NCI-H2029 treated with DMSO at 0.1 percent for 48 hours (cell line): ENCODE measurements around the gene NAALADL2.
A peak's percentile ranks its signal among the peaks of the same experiment; 100 is the strongest.
"Not testable (repeated sequence)": the region's sequence is repeated elsewhere in the genome, so short reads cannot be mapped to it uniquely, and the experiment has no call there.

Experiments used
- DNase-seq: peaks from one replicate; lab custom pipeline; 2025; lab: John Stamatoyannopoulos, UW

Gene NAALADL2

DNA sequence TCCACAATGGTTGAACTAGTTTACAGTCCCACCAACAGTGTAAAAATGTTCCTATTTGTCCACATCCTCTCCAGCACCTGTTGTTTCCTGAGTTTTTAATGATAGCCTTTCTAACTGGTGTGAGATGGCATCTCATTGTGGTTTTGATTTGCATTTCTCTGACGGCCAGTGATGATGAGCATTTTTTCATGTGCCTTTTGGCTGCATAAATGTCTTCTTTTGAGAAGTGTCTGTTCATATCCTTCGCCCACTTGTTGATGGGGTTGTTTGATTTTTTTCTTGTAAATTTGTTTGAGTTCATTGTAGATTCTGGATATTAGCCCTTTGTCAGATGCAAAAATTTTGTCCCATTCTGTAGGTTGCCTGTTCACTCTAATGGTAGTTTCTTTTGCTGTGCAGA is 564.7 kb downstream of the NAALADL2 start:
- DNase-seq = not testable (repeated sequence)

DNA sequence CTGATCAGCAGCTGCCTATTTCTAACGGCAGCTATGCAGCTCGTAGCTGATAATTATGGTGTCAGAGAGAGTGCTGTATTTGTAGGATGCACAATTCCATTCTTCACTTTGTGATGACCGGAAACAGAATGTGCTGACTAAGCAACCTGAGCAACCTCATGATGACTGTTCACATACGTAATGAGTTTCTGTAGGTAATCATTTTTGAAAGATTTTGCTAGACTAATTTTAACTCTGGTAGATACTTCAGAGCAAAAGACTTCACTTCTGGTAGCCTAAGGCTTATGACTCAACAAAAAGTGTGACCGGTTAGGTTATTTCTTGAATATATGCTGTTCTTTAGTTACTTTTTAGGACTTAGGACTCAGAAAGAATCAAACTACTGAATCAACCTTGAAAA is 567.7 kb downstream of the NAALADL2 start:
- DNase-seq = no peak

DNA sequence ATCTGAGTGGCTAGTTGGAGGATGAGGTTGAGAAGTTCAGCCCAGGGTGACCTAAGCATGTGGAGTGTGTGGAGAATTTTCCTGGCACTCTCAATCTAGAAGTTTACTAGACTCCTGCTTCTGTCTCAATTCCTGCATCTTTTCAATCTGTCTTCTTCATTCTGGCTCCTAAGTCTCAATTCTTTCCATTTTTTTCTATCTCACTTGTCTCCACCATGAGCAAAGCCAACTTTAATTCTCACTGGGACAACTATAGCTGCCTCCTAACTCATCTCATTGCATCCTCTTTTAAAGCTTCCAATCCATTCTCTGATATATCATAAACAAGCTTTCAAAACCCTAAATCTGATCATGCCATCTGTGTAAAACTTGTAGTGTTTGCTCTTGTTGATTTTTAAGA is 569.3 kb downstream of the NAALADL2 start:
- DNase-seq = no peak

DNA sequence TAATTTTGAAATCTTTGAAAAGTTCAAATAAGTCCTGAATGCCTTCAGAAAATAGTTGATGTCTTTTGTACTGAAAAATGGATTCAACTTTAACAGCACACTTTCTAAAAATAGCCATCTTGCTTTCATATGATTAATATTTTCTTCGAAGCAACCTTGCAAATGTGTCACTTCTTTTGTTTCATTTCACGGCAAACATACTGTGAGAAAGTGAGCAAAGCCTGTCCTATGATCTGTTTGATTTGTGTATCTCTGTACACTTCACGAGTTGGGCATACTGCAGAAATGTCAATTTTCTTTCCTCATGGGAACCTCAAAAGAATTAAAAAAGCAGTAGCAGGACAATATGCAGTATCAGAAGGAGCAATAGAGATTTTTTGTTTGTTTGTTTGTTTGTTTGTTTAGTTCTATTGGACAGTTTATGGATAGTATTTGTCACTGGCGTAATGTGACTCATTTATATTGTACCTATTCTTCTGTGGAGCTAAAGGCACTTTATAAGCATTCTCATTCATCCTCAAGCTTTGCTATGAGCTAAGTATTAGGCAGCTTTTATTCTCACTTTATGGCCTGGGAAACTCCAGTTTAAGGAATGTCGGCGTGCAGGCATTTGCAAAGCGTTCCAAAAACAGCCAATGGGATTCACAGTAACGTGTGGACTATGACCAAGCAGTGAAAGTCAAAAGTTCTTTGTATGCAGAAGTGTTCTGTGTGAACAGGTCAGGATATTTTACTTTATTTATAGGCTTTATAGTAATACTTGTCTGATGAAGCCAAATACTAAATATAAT is 572.0 kb downstream of the NAALADL2 start:
- DNase-seq = no peak

DNA sequence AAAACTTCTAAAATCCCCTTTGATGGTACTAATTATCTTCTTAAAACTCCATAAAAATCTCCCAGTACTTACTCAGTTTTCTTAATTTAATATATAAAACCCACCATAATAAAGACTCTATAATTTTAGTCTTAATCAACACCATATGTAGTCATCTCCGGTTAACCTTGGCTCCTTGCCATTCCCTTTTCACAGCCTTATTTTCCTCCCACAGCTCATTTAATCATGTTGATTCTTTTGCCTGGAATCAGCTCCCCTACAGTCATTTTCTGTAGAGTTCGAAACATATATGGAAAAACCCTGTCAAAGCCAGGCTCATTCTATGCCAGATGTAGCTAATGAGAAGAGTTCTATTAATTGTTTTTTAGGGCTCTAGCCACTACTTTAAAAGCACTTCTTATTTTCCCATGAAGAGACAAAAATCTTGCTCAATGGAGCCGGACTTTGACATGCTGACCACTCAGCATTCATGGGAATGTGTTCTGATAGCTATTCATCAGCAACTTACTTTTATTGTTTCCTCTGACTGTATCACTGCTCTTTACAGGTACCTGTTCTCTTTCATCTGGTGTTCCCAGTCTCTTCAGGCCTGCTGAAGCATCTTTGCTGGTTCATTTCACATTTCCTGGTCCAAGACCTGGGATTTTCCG is 573.4 kb downstream of the NAALADL2 start:
- peak; percentile 29 for DNase-seq

DNA sequence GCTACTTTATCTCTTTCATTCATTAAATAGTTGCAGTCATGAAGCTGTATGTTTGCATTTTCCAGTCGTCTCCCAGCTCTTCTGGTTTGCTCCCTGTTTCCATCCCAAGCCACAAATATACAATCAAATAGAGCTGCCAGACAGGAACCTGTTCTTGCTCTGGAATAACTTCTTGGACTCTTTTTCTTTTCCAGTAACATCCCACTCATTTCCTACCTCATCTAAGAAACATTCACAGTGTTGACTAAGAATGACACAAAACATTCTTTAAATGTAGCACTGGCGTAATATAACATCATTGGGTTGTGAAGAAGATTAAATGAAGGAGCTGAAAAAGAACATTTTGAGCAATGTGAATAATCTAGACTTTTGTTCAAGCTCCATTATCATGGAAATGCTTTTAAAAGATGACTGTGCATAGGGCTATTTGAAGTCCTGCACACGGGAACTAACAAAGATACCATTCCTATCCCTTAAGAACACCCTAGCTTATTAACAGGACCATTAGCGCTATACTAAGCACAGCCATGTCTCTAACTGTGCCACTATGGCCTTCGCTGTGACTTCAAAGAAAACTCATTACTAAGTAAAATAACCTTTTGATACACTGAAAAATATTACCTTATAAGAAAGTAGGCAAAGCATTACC is 574.0 kb downstream of the NAALADL2 start:
- no peak for DNase-seq

DNA sequence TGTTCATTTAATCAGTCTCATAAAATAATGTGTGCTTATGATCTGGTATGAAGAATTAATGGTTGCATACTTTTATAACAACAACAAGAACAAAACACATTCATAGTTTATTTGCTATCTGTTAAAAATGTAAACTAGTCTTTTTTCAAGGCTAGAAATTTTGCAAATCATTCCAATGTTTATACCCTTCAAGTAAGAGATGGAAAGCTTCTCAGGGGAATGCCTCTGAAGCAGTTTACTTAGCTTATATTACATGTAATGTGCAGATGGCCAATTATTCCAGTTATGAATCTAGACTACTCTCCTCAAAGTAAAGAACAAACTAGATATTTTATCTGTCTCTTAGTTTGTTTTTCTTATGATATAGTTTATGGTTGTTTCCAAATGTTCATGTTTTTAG is 575.4 kb downstream of the NAALADL2 start:
- DNase-seq = no peak

DNA sequence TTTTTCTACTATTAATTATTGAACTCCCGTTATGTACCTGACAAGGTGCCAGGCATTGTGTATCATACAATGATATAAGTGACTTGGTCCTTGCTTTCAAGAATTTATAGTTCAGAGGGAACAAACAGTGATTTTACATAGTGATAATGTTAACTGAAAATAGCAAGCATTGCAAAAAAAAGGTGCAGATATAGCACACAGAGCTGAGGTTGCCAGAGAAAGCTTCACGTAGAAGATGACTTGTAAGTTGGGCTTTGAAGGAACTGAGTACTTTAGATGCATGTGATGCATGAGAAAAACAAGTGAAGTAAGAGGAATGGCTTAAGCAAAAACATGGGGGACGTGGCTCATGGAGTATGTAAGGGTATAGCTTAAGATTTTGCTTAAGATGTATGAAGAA is 584.5 kb downstream of the NAALADL2 start:
- DNase-seq = no peak

DNA sequence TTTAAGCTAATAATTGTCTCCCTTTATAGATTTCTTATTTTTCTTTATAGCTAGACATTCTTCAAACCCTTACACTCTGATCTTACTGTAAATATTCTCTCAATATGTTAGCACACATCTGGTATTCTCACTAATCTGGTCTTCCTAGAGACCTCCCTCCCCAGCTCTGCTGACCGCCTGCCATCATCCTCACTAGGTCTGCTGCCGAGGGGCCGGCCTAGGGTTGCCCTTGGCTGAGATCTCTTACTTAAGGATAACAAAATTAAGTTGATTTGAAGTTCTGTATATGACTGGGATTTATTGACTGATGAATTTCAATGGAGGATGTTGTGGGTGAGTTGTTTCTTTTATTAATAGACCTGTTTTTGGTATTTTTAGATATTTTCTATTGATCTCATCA is 586.6 kb downstream of the NAALADL2 start:
- DNase-seq = no peak

DNA sequence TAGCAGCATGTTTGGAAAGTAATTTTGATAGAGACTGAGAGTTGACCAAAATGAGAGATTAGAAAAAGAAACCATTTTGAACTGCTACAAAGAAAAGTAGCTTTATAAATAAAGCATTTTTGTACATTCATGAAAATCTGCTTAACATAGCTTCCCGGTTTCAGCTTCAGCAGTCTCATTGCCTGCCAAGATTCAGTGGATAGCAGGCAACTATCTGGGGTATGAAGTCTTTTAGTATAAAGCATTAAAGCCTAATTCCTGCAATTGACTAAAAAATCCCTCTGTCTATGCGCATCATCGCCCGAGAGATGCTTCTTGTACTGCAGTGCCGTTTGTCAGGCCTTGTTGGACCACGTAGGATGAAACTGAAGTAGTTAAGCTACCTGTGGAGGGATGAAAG is 588.4 kb downstream of the NAALADL2 start:
- DNase-seq = no peak

DNA sequence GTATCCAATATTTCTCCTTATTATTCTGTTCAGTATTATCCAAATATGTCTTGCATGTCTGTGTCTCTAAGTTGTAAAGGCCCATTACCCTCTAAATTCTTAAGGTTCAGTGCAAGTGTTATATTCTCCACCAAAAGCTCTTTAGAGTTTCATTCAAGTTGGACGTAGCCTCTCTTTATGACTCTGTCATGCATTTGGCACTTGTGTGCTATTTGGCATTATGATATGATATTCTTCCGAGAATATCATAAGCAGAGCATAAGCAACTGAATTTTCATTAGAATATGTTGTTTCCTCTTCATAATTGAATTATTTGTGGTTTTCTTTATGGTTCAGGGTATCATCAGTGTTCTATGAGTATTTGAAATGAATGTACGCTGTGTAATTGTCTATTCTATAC is 594.2 kb downstream of the NAALADL2 start:
- no peak for DNase-seq

DNA sequence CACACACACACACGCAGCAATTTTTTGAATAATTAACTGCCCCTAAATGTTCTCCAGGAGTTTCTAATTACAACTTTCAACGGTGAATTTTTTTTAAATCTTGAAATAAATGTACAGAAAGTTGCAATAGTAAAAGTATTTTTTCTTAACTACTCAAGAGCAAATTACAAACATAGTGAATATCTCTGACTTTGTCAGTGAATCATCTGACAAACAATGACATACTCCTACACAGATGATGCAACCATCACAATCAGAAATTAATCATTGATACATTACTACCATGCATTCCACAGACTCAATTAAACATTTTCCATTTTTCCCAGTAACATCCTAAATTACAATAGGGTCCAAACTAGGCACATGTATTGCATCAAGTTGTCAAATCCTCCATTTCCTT is 597.3 kb downstream of the NAALADL2 start:
- no peak for DNase-seq

DNA sequence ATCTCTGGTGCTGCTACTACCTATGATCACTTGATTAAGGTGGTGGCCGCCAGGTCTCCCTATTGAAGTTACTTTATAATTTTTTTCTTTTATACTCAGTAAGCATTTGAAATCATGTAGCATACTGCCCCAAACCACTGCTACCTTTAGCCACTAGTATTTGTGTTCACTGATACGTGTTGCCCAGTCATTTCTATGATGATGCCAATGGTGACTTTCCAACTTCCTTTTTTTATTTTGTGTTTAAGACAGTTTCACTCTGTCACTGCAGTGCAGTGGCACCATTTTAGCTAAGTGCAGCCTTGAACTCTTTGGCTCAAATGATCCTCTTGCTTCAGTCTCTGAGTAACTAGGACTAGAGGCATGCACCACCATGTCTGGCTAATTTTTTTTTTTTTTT is 598.2 kb downstream of the NAALADL2 start:
- no peak for DNase-seq

DNA sequence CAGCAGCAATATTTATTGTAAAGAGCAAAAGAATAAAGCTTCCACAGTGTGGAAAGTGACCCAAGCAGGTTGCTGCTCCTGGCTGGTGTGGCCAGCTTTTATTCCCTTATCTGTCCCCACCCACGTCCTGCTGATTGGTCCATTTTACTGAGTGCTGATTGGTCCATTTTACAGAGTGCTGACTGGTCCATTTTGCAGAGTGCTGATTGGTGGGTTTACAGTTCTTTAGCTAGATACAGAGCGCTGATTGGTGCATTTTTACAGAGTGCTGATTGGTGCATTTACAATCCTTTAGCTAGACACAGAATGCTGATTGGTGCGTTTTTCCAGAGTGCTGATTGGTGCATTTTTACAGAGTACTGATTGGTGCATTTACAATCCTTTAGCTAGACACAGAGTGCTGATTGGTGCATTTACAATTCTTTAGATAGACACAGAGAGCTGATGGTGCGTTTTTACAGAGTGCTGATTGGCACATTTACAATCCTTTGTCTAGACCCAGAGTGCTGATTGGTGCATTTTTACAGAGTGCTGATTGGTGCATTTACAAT is 601.8 kb downstream of the NAALADL2 start:
- not testable (repeated sequence) for DNase-seq

DNA sequence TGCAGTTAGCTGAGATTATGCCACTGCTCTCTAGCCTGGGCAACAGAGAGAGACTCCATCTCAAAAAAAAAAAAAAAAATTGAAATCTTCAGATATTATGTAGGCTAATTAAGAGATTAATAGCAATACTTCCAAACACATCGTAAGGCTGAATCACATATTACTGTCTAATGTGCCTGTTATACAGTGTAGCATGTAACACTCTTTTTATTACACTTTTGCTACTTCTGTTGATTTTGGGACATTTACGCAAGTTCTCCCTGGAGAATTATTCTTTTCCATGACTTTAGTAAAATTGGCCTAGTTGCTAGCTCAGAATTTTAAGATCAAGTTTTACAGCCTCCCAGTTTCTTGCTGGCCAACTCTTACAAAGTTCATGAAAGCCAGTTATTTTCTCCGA is 605.2 kb downstream of the NAALADL2 start:
- DNase-seq = no peak

DNA sequence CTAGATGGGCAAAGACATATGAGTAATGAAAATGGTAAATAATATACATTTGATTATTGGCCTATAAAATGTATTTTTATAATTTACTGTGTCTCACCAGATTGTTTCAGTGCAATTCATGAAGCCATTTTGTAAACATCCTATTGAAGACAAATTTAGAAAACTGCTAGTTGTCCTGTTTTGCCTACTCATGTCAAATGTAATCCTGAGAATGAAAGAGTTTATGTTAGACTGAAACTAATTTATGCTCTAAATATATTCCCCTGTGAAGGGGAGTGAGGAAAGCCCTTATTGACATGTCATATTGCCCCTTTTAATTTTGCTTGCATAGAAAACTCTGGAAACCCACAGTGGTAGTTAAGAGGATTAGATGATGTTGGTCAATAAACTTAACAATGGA is 610.0 kb downstream of the NAALADL2 start:
- DNase-seq = no peak

DNA sequence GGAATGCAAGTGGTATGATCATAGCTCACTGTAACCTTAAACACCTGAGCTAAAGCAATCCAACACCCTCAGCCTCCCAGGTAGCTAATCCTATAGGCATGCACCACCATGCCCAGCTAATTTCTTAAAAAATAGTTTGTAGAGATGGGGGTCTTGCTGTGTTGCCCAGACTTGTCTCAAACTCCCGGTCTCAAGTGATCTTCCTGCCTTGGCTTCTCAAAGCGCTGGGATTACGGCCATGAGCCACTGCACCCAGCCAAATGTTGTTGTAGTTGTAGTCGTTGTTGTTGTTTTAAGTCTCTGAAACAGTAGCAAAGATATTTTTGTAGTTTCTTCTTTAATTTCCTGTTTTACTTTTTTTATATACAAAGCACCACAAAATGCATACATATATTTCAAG is 616.6 kb downstream of the NAALADL2 start:
- no peak for DNase-seq

DNA sequence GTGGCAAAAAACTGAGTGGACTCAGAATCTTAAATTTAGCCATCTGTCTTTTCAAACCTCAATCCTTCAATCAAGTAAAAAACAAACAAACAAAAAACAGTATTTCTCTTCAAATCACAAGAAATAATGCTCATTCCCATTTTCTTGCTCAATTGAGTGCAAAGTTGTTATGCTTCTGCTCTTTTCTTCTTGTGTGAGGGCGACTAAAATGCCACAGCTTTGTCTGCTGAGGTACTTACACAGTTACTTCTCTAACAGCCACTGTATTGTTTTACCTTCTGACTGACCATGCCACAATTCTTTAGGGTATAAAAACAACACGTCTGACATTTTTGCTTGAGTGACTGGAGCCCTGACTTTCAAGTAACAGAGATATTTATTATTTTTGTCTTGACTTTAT is 617.4 kb downstream of the NAALADL2 start:
- DNase-seq = no peak

DNA sequence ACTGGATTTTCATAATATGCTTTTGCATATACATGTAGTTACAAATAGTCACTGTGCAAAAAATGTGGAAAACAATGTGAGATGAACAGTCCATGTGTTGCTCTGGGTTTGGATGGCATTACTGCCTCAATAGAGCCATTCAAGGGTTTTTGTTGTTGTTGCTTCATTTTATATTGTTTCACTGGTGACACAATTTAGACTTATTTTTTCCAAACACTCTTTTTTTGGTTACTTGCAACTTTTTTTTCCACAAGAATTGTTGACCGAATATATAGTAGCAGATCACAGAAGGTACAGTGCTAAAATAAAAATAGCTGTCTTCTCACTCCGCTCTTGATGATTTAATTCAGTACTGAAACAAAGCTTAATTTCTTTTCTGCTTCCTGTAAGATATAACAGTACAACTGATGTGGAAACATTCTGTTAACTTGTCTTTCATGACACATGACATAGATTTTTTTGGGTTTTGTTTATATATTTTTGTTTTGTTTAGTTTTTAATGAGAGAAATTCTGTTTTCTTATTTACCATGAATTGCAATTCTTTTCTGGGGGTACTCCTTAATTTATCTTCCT is 618.6 kb downstream of the NAALADL2 start:
- no peak for DNase-seq

DNA sequence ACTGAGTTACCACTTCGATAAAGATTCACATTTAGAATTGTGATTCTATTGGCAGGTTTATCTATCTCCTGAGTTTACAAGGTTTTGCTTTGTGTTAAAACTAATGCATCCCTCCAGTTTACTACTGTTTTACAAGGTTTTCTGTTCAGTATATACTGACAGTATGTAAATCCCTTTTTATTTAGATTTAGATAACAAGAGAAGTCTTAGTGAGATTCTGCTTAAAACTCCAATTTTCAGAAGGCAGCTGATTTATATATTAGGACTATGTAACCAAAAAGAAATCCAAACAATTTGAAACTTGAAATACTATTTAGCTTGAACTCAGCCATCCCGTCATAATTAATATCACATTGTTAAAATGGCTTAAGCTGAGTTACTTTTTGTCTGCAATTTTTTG is 619.2 kb downstream of the NAALADL2 start:
- DNase-seq = no peak

DNA sequence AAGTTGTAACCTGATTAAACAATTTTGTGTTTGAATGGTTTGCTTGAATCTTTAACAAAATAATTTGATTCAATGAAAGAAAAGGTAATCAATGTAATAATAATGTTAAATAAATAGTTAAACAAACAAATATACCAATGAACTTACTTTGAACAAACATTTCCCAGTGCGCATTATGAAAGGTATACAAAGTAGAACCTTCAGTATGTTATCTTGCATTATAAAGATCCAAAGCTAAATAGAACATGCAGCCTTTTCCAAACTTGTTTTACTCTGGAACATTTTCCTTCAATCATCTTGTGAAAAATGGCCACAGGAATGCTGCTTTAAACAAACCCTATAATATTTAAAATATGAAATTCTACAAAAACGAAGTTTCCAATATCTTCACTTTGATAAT is 620.0 kb downstream of the NAALADL2 start:
- DNase-seq = no peak

DNA sequence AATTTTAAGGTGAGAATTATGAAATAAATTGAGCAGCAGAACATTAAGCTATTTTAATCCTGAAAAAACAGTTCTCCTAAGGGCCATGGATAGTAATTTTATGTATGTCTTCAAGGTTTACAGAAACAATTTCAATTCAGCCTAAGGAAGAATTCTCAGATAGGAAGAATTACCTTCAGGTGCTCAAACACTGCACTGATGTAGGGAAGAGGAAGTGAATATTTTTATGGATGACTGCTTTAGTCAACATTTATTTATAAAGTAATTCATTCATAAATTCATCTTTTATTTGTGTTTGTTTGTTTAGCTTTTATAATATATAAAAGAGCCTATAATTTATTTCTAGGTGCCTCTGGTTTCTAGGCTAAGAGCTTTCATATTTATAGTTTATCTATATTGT is 620.7 kb downstream of the NAALADL2 start:
- DNase-seq = no peak

DNA sequence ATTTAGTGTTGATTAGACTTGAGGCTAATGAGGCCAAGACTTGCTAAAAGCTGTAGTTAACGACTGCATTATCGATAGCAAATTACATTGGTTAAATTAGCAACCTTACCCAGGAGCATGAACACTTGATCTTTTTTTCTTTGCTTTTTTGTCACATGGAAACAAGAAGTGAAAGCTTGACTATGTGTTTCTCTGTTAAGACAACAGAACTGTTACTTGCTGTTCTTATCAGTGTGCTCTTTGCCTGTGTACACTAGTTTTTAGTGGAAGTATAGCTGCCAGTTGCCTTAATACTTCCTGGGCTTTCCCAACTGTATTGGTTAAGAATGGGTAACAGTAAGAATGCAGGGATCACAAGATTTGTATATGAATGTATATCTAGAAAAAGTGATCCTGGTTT is 625.5 kb downstream of the NAALADL2 start:
- no peak for DNase-seq
